GM18498 (cell line): ENCODE data around the gene TCEA2.
A peak's percentile ranks its signal among the peaks of the same experiment; 100 is the strongest.

ENCODE experiments used
- ATAC-seq: cut with Tn5 transposase; IDR thresholded peaks from one replicate; pipeline ENCODE4 v1.9.1; 2021; ENCODE audit warnings: mild to moderate bottlenecking, moderate library complexity; ENCODE audit not compliant: unreplicated experiment

TCEA2 gene

DNA sequence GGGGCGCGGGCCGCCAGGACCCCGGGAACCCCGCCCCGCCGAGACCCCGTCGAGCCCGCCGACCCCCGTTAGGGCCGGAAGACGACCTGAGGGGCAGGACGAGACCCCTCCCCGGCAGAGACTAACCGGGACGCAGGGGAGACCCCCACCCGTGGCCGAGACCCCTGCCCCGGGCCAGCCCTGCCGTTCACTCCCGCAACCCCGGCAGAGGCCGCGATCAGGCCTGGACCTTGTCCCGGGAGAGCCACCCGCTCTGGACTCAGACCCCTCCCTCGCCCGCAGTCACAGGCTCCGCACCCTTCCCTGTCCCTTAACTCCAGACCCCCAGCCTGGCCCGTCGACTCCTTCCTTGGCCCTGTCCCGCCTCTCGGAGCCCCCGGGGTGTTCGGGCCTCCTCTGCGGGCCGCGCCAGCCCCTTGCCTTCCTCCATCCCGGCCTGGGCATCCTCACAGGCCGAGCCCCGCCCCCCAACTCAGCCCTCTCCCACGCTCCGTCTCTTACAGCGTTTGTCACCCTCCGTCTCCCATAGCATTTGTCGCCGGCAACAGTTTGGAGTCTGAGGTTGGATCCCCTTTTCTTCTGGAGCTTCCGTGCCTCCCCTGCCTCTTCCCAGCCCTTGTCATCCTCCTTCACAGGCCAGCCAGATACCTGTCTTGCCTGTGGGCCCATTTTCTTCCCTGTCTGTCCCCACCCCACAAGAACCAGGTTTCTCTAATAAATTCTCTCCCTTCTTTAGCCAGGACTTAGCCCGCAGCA is 569 bp downstream of the TCEA2 start:
- no peak for ATAC-seq

DNA sequence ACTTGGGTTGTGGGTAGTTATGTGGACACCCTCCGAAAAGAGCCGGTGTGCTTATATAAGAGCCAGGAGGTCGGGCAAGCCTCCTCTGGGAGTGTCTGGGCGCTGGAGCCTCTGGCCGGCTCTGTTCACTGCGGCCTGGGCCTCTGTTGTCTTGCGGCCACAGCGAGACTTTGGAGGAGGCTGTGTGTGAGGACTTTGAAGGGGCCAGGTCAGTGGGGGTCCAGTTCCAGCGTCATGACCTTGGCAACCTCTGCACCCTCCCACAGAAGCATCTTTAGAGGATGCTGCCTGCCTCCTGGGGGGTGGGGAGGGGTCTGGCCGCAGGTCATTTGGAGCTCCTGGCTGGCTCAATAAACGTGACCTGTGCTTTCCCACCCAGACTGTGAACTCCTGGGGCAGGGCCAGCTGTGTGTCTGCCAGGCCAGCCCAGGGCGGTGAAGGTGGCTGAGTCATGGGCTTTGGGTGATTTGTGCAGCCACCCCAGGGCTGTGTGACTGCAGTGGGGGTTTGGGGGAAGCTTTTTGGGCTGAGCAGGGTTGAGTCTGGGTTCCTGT is 1.2 kb downstream of the TCEA2 start:
- ATAC-seq: no peak

- ATAC-seq: no peak
Observed at GRCh38 chr20:64065062-64065973, 2.3 kb downstream of the TCEA2 start.

DNA sequence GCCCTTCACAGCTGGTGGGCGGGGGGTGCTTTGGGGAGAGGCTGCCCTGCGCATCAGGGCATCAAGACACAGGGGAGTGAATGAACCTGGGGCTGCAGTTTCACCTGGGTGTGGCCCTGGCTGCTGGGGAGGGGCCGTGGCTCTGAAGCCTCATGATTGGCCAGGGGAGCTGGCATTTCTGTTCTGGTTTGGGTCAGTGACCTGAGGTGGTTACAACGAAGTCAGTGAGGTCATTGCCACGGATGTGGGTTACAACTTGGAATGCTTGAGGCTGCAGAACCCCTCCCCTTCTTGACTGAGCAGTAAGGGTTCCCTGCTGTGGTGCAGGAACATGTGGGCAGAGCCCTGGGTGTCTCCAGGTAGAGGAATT is 3.0 kb downstream of the TCEA2 start:
- peak; percentile 39 for ATAC-seq

DNA sequence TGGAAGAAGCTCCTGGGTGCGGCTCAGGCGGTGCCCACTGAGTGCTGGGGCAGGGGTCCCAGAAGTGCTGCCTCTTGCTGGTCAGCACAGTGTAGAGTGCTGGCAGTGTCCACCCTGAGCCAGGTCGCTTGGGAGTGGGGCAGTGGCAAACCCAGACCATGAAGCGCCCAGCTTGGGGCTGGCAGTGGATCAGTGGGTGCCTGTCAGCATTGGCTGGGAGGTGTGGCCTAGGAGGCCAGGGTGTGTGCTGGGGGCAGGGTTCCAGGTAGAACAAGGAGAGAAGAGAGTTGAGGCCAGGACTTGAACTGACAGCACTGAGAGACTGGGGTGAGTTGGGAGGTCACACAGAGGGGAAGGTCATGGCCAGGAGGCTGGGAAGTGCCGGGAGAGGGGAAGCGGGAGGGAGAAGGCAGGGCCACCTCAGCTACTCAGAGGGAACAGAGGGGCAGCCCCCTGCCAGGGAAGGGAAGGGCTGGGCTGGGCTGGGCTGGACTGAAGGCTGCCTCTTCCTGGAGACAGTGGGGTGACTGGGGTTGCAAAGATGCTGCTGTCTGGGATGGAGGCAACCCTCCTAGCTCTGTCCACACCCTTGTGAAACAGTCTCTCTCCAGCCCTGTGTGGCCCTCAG is 4.1 kb downstream of the TCEA2 start:
- no peak for ATAC-seq

- ATAC-seq: no peak
Observed at GRCh38 chr20:64067733-64068307, 4.8 kb downstream of the TCEA2 start.

GRCh38 chr20:64068386-64069208 is 5.6 kb downstream of the TCEA2 start:
- ATAC-seq: no peak

DNA sequence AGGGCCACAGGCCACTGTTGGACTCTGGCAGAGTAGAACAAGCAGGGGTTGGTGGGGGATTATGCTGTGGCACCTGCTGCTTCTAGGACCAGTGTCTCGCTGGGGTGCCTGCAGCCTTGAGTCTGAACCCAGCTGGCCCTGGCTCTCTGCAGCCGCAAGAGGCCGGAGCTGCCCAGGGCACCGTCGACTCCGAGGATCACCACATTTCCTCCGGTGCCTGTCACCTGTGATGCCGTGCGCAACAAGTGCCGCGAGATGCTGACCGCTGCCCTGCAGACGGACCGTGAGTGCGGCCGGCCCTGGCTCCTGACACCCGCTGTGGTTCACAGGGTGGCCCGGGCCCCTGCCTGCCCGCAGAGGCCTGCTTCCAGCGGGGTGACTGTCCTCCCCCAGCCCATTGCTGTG is 6.2 kb downstream of the TCEA2 start:
- ATAC-seq: no peak

DNA sequence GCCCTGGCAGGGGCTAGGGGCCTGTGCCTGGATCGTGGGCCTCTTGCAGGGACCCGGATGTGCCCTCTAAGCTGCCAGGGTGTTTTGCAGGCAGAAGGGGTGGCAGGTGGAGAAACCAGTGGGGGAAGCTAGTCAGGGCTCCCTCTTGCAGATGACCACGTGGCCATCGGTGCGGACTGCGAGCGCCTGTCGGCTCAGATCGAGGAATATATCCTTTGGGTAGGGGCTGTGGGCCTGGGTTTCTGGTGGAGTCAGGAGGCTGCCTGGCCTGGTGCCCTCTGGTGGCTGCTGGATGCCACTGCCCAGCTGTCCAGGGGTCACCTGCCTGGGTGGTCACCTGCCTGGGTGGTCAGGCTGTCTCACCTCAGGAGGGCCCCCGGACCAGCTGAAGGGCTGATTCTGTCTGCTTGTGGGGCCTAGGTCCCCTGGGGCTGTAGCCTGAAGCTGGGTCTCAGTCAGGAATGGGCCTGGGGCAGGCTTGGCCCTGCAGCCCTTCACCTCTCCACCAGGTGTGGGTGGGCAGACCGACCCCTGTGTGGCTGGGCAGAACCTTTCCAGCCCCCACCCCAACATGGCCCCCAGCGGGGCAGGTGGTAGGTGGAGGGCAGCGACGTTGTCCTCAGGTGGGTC is 6.7 kb downstream of the TCEA2 start:
- ATAC-seq: no peak

- no peak for ATAC-seq
Observed at GRCh38 chr20:64070244-64070993, 7.4 kb downstream of the TCEA2 start.

GRCh38 chr20:64071341-64072332 is 8.6 kb downstream of the TCEA2 start:
- no peak for ATAC-seq

DNA sequence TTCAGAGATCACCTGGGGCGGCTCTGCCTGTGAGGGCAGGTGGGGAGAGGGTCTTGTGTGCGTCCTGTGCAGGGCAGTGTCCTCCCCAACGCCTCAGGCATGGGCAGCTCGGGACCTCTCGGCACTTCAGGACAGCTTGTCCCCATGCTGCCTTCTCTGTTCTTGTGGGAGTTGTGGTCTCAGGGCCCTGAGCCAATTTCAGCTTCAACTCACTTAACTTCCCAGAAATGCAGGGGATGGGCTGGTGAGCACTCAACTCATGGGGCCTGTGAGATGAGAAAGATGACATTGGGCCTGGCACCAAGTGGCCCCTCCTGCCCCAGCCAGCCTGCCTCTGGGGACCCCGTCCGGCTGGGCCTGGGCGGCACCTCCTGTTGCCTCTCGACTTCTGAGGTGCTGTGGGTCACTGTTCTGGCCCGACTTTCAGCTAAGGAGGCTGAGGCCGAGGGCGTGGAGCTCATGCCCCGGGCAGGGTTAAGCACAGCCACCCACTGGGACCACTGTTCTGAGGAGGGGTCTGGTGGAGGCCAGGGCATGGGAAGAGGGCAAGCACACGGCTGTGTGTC is 9.6 kb downstream of the TCEA2 start:
- no peak for ATAC-seq

GRCh38 chr20:64073476-64074183 is 10.6 kb downstream of the TCEA2 start:
- ATAC-seq: no peak

DNA sequence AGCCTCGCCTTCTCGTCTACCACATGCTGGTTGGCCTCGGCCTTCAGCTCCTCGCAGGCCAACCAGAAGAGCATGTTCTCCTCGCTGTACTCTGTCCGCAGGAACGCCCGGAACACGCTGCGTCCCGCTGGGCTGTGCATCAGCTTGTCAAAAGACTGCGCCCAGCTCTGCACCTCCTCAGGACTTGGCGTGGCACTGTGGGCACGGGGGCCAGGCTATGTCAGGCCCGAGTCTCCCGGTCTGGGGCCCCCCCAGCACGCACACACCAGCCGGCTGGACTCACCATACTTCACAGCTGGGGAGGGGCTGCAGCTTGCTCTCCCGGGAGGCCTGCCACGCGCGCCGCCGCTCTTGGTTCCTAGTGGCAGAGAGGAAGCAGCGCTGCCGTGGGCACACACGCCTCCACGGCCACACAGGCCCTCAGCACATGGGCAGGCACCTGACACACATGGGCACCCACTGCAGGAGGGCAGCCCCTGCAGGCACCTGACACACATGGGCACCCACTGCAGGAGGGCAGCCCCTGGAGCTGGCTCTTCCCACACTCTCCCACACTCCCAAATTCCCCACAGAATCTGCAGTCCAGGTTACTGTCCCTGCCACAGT is 11.3 kb downstream of the TCEA2 start:
- no peak for ATAC-seq

GRCh38 chr20:64074963-64075362 is 12.0 kb downstream of the TCEA2 start:
- no peak for ATAC-seq

- no peak for ATAC-seq
Observed at GRCh38 chr20:64075556-64075955, 12.6 kb downstream of the TCEA2 start.
